ENCODE data around the gene CAP2. TPM values are rescaled to one million over a fixed set of nuclear protein-coding genes. Genes with fewer than 3 reads are reported as not detected.
"Not testable (repeated sequence)": the region's sequence is repeated elsewhere in the genome, so short reads cannot be mapped to it uniquely, and the experiment has no call there.

The CAP2 gene
- total and polyA plus RNA-seq, 2 experiments from 2014 or later = 4.8 to 22.5 TPM

DNA sequence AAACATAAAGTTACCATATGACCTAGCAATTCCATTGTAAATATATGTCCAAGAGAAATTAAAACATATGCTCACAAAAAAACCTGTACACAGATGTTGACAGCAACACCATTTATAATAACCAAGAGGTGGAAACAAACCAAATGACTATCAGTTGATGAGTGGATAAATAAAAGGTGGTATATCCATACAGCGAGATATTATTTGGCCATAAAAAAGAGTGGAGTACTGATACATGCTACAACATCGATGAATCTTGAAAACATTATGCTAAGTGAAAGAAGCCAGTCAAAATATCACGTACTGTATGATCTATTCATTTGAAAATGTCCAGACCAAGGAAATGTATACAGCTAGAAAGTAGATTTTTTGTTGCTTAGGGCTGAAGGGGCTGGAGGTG lies 2.9 kb downstream of the CAP2 start:
- no peaks in the 10 kb centered on the region for H3K9me3 ChIP-seq (ENCODE audit: low read depth)
- H4K20me1 ChIP-seq (ENCODE audit: insufficient read depth) = no peaks in the 10 kb centered on the region
- no peak overlapping the region for H3K9ac ChIP-seq
- H3K9me2 ChIP-seq (ENCODE audit: insufficient read depth) = no peaks in the 10 kb centered on the region; the same call in 1 of the 2 replicates
- peaks cover 32% of the 10 kb centered on the region for H3F3A ChIP-seq (ENCODE audit: insufficient read depth)
- TF ChIP-seq EZH2phosphoT487 (IDR thresholded peaks at IDR 0.05; ENCODE audit: insufficient read depth, low read depth) (no peak), EZH2 (IDR thresholded peaks at IDR 0.05; ENCODE audit: insufficient read depth, poor library complexity, severe bottlenecking) (no peak)
- no peaks in the 10 kb centered on the region for H3K27me3 ChIP-seq (replicated peaks; ENCODE audit: insufficient read depth)
- no peak overlapping the region for H2AFZ ChIP-seq
- no peak for DNase-seq
- H3K79me2 ChIP-seq (ENCODE audit: insufficient read depth) = no peaks in the 10 kb centered on the region; the same call in 1 of the 2 replicates
- H3K4me2 ChIP-seq (ENCODE audit: unreplicated experiment) = no peak overlapping the region
- 92 to 95% methylated on average over 3 of the region's 3 CpGs for WGBS, 2 experiments (ENCODE audit: low coverage in 1 of 2, low lambda C conversion rate in 2 of 2, missing lambda C conversion rate in 2 of 2)
- H3K4me3 ChIP-seq = no peak overlapping the region
- H3K27ac ChIP-seq = no peak overlapping the region
- in situ Hi-C loops (cut with MboI) = no loop called here
- H3K4me1 ChIP-seq (ENCODE audit: insufficient read depth) = peaks cover 10% of the 10 kb centered on the region
- no peaks in the 10 kb centered on the region for H3K36me3 ChIP-seq (ENCODE audit: low read depth)

- no peaks in the 10 kb centered on the region for H3K27me3 ChIP-seq (replicated peaks; ENCODE audit: insufficient read depth)
- H3K79me2 ChIP-seq (ENCODE audit: insufficient read depth) = no peaks in the 10 kb centered on the region; the same call in 1 of the 2 replicates
- H3K9me3 ChIP-seq (ENCODE audit: low read depth) = no peaks in the 10 kb centered on the region
- H3K4me3 ChIP-seq = no peak overlapping the region
- no peaks in the 10 kb centered on the region for H4K20me1 ChIP-seq (ENCODE audit: insufficient read depth)
- H3K4me1 ChIP-seq (ENCODE audit: insufficient read depth) = peaks cover 6% of the 10 kb centered on the region
- H3K36me3 ChIP-seq (ENCODE audit: low read depth) = no peaks in the 10 kb centered on the region
- 29 to 33% methylated on average over 3 of the region's 3 CpGs for WGBS, 2 experiments (ENCODE audit: low coverage in 1 of 2, low lambda C conversion rate in 2 of 2, missing lambda C conversion rate in 2 of 2)
- DNase-seq = peak; percentile 39
- TF ChIP-seq EZH2phosphoT487 (IDR thresholded peaks at IDR 0.05; ENCODE audit: insufficient read depth, low read depth) (no peak), EZH2 (IDR thresholded peaks at IDR 0.05; ENCODE audit: insufficient read depth, poor library complexity, severe bottlenecking) (no peak)
- H3K27ac ChIP-seq = no peak overlapping the region
- H3K9ac ChIP-seq = no peak overlapping the region
- no peak overlapping the region for H2AFZ ChIP-seq
- no peak overlapping the region for H3K4me2 ChIP-seq (ENCODE audit: unreplicated experiment)
- no peaks in the 10 kb centered on the region; the same call in 1 of the 2 replicates for H3K9me2 ChIP-seq (ENCODE audit: insufficient read depth)
- in situ Hi-C loops (cut with MboI) = no loop called here
- H3F3A ChIP-seq (ENCODE audit: insufficient read depth) = peaks cover 23% of the 10 kb centered on the region
Observed at GRCh38 chr6:17397764-17398194, 4.4 kb downstream of the CAP2 start.

DNA sequence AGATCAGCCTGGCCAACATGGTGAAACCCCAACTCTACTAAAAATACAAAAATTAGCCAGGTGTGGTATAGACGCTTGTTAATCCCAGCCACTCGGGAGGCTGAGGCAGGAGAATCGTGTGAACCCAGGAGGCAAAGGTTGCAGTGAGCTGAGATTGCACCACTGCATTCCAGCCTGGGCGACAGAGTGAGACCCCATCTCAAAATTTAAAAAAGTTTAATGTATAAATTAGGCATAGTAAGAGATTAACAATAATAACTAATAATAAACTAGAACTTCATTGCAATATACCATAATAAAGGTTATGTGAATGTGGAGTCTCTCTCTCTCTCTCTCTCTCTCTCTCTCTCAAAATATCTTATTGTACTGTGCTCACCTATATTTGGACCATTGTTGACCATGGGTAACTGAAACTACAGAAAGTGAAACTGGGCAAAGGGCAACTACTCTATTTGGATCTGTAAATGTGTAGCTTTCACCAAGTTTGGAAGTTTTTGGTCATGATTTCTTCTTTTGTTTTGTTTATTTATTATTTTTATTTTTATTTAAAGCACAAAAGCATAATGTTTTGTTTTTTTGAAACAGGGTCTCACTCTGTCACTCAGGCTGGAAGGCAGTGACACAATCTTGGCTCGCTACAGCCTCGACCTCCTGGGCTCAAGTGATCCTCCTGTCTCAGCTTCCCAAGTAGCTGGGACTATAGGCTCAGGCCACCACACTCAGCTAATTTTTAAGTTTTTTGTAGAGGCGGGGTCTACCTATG lies 12.0 kb downstream of the CAP2 start:
- H3K4me2 ChIP-seq (ENCODE audit: unreplicated experiment); H3K27me3 ChIP-seq (replicated peaks; ENCODE audit: insufficient read depth); H3K9ac ChIP-seq; H3K4me1 ChIP-seq (ENCODE audit: insufficient read depth); DNase-seq; H3K9me2 ChIP-seq (ENCODE audit: insufficient read depth); H3K36me3 ChIP-seq (ENCODE audit: low read depth); H3K27ac ChIP-seq; H2AFZ ChIP-seq; H4K20me1 ChIP-seq (ENCODE audit: insufficient read depth); H3K4me3 ChIP-seq; H3F3A ChIP-seq (ENCODE audit: insufficient read depth); H3K79me2 ChIP-seq (ENCODE audit: insufficient read depth); in situ Hi-C loops (cut with MboI); H3K9me3 ChIP-seq (ENCODE audit: low read depth): not testable (repeated sequence)
- 80 to 83% methylated on average over 7 of the region's 7 CpGs for WGBS, 2 experiments (ENCODE audit: low coverage in 1 of 2, low lambda C conversion rate in 2 of 2, missing lambda C conversion rate in 2 of 2)

DNA sequence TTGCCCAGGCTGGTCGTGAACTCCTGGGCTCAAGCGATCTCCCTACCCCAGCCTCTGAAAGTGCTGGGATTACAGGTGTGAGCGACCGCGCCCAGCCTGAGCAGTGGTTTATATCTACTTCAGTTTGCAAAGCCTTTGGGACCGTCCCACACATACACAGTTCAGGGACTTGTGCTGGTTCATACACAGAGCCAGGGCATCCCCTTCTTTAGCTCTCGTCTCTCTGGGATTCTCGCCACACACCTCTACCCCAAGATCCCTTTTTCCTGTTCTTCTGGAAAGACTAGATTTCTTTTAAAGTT lies 12.5 kb downstream of the CAP2 start:
- 91% methylated on average over 8 of the region's 8 CpGs for WGBS, 2 experiments (ENCODE audit: low coverage in 1 of 2, low lambda C conversion rate in 2 of 2, missing lambda C conversion rate in 2 of 2)
- Histone ChIP-seq H3K79me2 (ENCODE audit: insufficient read depth) (no peaks in the 10 kb centered on the region), H3K4me2 (ENCODE audit: unreplicated experiment) (no peak overlapping the region), H3K9ac (no peak overlapping the region), H3K9me2 (ENCODE audit: insufficient read depth) (no peaks in the 10 kb centered on the region), H3K27ac (no peak overlapping the region), H3K27me3 (replicated peaks; ENCODE audit: insufficient read depth) (no peaks in the 10 kb centered on the region), H4K20me1 (ENCODE audit: insufficient read depth) (no peaks in the 10 kb centered on the region), H3K4me3 (no peak overlapping the region), H2AFZ (no peak overlapping the region), H3F3A (ENCODE audit: insufficient read depth) (no peaks in the 10 kb centered on the region), H3K4me1 (ENCODE audit: insufficient read depth) (no peaks in the 10 kb centered on the region), H3K9me3 (ENCODE audit: low read depth) (no peaks in the 10 kb centered on the region), H3K36me3 (ENCODE audit: low read depth) (no peaks in the 10 kb centered on the region)
- TF ChIP-seq EZH2phosphoT487 (IDR thresholded peaks at IDR 0.05; ENCODE audit: insufficient read depth, low read depth) (no peak), EZH2 (IDR thresholded peaks at IDR 0.05; ENCODE audit: insufficient read depth, poor library complexity, severe bottlenecking) (no peak)
- in situ Hi-C loops (cut with MboI) = no loop called here
- DNase-seq = no peak

DNA sequence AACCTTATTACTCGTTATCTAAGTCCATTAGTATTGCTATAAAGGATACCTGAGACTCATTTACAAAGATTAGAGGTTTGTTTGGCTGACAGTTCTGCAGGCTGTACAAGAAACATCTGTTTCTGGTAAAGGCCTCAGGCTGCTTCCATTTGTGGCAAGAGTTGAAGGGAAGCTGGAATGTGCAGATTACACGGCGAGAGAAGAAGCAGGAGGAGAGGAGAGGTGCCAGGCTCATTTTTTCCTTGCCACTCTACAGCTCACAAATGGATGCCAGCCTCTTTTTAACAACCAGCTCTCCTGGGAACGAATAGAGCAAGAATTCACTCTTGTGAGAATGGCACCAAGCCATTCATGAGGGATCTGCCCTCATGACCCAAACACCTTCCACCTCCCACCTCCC lies 14.7 kb downstream of the CAP2 start:
- Histone ChIP-seq H3K36me3 (ENCODE audit: low read depth) (no peaks in the 10 kb centered on the region), H3K4me1 (ENCODE audit: insufficient read depth) (peaks cover under 1% of the 10 kb centered on the region), H4K20me1 (ENCODE audit: insufficient read depth) (no peaks in the 10 kb centered on the region), H2AFZ (no peak overlapping the region), H3K9me2 (ENCODE audit: insufficient read depth) (no peaks in the 10 kb centered on the region), H3K9ac (no peak overlapping the region), H3K9me3 (ENCODE audit: low read depth) (no peaks in the 10 kb centered on the region), H3K4me3 (no peak overlapping the region), H3K4me2 (ENCODE audit: unreplicated experiment) (no peak overlapping the region), H3K27ac (no peak overlapping the region), H3K27me3 (replicated peaks; ENCODE audit: insufficient read depth) (no peaks in the 10 kb centered on the region), H3F3A (ENCODE audit: insufficient read depth) (no peaks in the 10 kb centered on the region), H3K79me2 (ENCODE audit: insufficient read depth) (no peaks in the 10 kb centered on the region)
- WGBS, 2 experiments (ENCODE audit: low coverage in 1 of 2, low lambda C conversion rate in 2 of 2, missing lambda C conversion rate in 2 of 2) = 68 to 69% methylated on average over 4 of the region's 4 CpGs
- no peak for DNase-seq
- in situ Hi-C loops (cut with MboI) = no loop called here
- TF ChIP-seq EZH2 (IDR thresholded peaks at IDR 0.05; ENCODE audit: insufficient read depth, poor library complexity, severe bottlenecking) = no peak
- TF ChIP-seq EZH2phosphoT487 (IDR thresholded peaks at IDR 0.05; ENCODE audit: insufficient read depth, low read depth) = no peak

Measured in GM23248 (cell line).